Fibroblast of gingiva (primary cell): ENCODE results near the gene ZNF750.

Experiments
- DNase-seq: peaks from one replicate; pipeline ENCODE4 v3.0.0-alpha.2; 2011; ENCODE audit warnings: low read depth

The ZNF750 gene

GRCh38 chr17:82812058-82812457, 27.8 kb downstream of the ZNF750 start:
- no peak for DNase-seq

GRCh38 chr17:82810644-82811430, 29.0 kb downstream of the ZNF750 start:
- no peak for DNase-seq

- no peak for DNase-seq
These were observed 30.6 kb downstream of the ZNF750 start for GRCh38 chr17:82808921-82809905.

DNA sequence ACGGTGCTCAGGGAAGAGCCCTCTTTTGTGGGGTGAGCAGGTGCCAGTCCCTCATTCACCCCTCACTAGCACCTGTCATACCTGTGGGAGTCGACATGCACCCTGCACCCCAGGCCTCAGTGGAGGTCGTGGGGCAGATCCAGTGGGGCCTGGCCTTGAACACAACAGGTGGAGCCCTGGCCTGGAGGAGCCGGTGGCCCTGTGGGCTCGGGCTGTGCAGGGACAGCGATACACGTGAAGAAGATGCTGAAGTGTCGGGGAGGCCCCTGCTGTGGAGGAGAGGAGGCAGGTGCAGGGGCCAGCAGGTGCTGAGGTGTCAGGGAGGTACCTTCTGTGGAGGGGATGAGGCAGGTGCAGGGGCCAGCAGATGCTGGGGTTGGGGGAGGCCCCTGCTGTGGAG, 31.8 kb downstream of the ZNF750 start:
- DNase-seq, result no peak

- DNase-seq, result no peak
These were observed 32.3 kb downstream of the ZNF750 start for GRCh38 chr17:82807562-82807961.

GRCh38 chr17:82807101-82807500, 32.7 kb downstream of the ZNF750 start:
- DNase-seq, result no peak

GRCh38 chr17:82806645-82807044, 33.2 kb downstream of the ZNF750 start:
- DNase-seq, result no peak

DNA sequence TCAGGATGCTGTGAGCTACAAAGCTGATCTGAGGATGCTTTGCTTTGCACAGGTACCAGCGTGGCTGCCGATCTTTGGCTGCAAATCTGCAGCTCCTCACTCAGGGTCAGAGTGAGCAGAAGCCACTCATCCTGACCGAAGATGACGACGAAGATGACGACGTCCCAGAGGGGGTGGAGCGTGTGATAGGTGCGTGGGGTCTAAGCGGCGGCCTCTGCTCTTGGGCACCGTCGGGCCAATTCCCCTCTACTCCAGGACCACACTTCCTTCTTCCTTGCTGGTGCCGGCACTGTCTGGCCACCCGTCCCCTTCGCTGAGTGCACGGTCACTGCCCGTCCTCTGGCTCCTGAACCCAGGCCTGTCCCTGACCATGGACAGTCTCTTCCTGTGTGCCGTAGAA, 34.0 kb downstream of the ZNF750 start:
- DNase-seq, result no peak

DNA sequence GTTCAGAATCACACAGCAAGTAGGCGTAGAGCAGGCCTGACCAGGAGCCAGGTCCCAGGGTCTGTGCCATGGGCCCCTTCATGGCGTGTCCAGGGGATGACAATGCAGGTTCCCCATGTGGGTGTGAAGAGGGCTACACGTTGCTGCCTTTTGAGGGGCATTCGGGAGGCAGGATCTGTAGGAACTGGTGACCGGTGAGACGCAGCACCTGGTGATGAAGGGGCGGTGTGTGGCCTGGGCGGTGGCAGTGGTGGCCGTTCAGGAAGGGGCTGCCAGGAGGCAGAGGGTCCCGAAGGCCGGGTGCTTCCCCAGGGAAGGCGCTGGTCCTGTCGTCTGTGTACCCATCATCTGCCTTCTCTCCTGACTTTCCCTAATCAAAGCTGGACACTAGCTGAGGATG, 34.6 kb downstream of the ZNF750 start:
- DNase-seq, result no peak

- no peak for DNase-seq
These were observed 35.2 kb downstream of the ZNF750 start for GRCh38 chr17:82804442-82805191.

DNA sequence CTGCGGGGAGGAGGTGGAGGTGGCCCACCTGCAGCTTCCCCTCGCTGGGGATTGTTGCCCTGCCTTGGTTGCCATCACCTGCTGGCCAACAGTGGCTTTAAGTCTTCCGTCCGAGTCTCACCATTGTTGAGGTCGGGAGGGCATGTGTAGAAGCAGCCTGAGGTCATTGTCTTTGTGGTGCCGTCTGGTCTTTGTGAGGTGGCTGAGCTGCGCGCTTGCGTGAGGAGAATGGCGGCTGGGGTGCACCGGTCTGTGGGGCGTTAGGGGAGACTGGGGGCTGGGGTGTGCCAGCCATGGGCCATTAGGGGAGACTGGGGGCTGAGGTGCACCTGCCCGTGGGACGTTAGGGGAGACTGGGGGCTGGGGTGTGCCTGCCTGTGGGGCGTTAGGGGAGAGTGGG, 36.2 kb downstream of the ZNF750 start:
- no peak for DNase-seq

DNA sequence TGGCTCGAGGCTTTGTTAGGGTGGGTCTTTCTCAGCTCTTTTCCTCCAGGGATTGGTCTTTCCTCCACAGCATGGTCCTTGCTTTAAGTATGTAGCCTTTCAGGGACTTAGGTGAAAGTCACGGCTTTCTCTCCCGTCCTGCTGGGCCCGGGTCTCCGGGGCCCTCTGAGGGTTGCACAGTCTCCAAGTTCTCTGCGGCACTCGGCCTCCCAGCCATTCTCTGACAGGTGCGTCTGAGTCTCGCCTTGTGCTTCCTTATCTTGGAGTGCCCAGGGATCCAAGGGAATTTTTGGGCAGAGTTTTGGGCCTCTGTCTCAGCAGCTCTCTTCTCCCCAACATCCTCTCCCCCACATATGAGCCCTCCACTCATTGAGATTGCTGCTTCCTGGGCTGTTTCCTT, 36.6 kb downstream of the ZNF750 start:
- DNase-seq, result no peak

DNA sequence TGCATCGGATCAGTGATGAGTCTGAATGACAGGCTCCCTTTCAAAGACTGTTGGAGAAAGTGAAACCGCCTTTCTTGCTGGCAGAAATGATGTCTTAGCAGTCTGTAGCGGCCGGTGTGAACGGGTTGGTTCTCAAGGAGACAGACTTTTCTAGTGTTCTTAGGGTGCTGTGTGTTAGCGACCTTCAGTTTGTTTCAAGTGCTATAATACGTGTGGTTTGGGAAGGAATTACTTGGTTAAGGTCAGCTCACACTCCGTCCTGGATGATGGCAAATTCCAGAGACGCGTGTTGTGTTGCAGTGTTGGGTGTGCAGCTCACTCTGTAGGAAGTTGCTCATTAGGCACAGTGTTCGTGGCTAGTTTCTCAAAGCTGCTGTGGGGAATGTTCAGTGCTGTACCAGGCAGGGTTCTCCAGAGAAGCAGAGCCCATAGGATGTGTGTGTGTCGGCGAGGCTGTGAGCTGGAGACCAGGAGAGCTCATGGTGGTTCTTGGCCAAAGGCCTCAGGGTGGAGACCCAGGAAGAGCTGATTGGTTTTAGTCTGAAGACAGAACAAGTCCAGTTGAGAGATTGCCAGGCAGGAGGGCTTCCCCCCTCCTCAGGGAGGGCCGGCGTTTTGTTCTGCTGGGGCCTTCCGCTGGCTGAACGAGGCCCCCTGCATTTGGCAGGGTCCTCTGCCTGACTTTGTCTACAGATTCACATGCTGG, 37.6 kb downstream of the ZNF750 start:
- peak; percentile 26 for DNase-seq

DNA sequence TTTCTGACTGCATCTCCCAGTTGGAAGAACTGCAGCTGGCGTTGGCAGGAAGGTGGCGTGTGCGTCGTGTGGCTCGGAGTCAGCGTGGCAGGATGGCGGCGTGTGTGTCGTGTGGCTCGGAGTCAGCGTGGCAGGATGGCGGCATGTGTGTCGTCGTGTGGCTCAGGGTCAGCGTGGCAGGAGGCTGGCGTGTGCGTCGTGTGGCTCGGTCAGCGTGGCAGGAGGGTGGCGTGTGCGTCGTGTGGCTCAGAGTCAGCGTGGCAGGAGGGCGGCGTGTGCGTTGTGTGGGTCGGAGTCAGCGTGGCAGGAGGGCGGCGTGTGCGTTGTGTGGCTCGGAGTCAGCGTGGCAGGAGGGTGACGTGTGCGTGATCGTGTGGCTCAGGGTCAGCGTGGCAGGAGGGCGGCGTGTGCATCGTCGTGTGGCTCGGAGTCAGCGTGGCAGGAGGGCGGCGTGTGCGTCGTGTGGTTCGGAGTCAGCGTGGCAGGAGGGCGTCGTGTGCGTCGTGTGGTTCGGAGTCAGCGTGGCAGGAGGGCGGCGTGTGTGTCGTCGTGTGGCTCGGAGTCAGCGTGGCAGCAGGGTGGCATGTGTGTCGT, 38.3 kb downstream of the ZNF750 start:
- DNase-seq, result no peak

GRCh38 chr17:82800885-82801284, 38.9 kb downstream of the ZNF750 start:
- no peak for DNase-seq

GRCh38 chr17:82799591-82799990, 40.2 kb downstream of the ZNF750 start:
- no peak for DNase-seq

GRCh38 chr17:82798752-82799151, 41.1 kb downstream of the ZNF750 start:
- DNase-seq, result no peak

GRCh38 chr17:82797061-82797460, 42.8 kb downstream of the ZNF750 start:
- DNase-seq, result no peak

DNA sequence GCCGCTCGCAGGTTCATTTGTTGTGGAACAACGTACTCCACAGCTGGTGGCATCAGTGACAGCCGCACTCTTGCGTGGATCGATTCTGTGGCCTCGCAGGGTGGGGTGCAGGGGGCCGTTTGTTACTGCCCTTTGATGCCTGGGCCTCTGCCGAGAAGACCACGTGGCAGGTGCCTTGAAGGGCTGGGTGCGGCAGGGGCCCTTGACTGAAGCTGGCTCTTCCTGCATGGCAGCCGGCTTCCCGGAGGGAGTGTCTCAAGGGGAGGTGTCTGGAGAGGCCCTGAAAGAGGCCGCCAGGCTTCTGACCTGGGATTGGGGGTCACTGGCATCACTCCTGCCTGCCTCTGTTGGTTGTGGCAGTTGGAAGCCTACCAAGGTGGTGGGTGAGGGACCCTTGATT, 44.2 kb downstream of the ZNF750 start:
- no peak for DNase-seq

DNA sequence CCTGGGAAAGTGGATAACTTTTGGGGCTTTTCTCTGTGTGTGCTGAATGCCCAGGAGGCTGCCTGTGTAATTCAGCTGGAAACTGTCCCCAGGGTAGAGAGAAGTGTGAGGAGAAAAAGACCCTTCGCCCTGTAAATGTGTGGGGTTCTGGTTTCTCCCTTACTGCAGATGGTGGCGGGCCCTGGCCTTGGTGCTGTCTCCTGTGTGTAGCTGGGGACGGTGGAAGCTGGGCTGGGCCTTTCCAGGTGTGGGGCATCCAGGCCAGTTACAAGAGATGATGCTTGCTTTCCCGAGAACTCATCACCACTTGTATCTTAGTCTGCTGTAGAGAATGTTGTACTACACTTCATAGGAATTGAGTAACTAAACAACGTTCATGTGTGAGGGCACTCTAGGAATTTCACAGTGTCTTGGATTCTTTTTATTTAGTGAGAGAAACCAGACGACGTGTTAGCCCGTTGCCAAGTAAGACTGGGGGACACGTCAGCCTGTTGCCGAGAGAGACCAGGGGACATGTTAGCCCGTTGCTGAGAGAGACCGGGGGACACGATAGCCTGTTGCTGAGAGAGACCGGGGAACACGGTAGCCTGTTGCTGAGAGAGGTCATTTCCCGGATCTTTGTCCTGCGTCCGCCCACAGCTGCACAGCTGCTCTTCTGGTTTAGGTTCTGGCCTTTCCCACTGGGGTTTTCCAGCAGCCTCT, 44.9 kb downstream of the ZNF750 start:
- peak; percentile 14 for DNase-seq
